H7 (cell line): Measurements from ENCODE around the gene ANKRA2. TPM values are rescaled to one million over a fixed set of nuclear protein-coding genes. Genes with fewer than 3 reads are reported as not detected.
"Not testable (repeated sequence)": the region's sequence is repeated elsewhere in the genome, so short reads cannot be mapped to it uniquely, and the experiment has no call there.

Source experiments
- DNase-seq: peaks from one replicate; pipeline ENCODE4 v3.0.0; 2012
- H3K27me3 ChIP-seq: 2 replicates; pipeline ENCODE4 v1.6.0; 2011; ENCODE audit warnings: mild to moderate bottlenecking, low read length; ENCODE audit not compliant: control insufficient read depth, insufficient read depth
- H3K36me3 ChIP-seq: replicated peaks from 2 replicates; pipeline ENCODE4 v1.5.1; 2011; ENCODE audit warnings: low read length; ENCODE audit not compliant: control insufficient read depth, insufficient read depth
- H3K4me3 ChIP-seq: 2 replicates; pipeline ENCODE4 v1.5.1; 2011; ENCODE audit warnings: low read depth, mild to moderate bottlenecking, control low read depth, low read length, moderate library complexity; ENCODE audit not compliant: insufficient read depth
- total RNA-seq: library from RNA; depleted of rRNA; stranded (reverse); fragments of >200 nt; shearing (Covaris generic); gene quantifications from 2 replicates; pipeline ENCODE4 v1.2.3, GENCODE V29; 2014

ANKRA2 gene
- total RNA-seq, 1 experiment from 2014 or later = 16.2 TPM

GRCh38 chr5:73532195-73532594 lies 33.2 kb downstream of the ANKRA2 start:
- no peak for DNase-seq
- Histone ChIP-seq H3K4me3 (no peak overlapping the region), H3K36me3 (no peaks in the 10 kb centered on the region), H3K27me3 (no peaks in the 10 kb centered on the region)

GRCh38 chr5:73531356-73531755 lies 34.1 kb downstream of the ANKRA2 start:
- no peak overlapping the region for H3K4me3 ChIP-seq
- no peaks in the 10 kb centered on the region for H3K27me3 ChIP-seq
- H3K36me3 ChIP-seq = no peaks in the 10 kb centered on the region
- DNase-seq = no peak

- no peak for DNase-seq
- H3K4me3 ChIP-seq = no peak overlapping the region
- H3K27me3 ChIP-seq = no peaks in the 10 kb centered on the region
- no peaks in the 10 kb centered on the region for H3K36me3 ChIP-seq
Observed at GRCh38 chr5:73529081-73529480, 36.4 kb downstream of the ANKRA2 start.

- Histone ChIP-seq H3K27me3 (no peaks in the 10 kb centered on the region), H3K4me3 (no peak overlapping the region)
- DNase-seq = no peak
Observed at GRCh38 chr5:73528248-73528647, 37.2 kb downstream of the ANKRA2 start.

GRCh38 chr5:73525606-73526203 lies 39.7 kb downstream of the ANKRA2 start:
- H3K27me3 ChIP-seq = no peaks in the 10 kb centered on the region
- H3K4me3 ChIP-seq = no peak overlapping the region
- H3K36me3 ChIP-seq = no peaks in the 10 kb centered on the region
- DNase-seq = no peak

More at GRCh38 chr5:73528248-73528647, 37.2 kb downstream of the ANKRA2 start:
- H3K36me3 ChIP-seq = no peaks in the 10 kb centered on the region

- H3K27me3 ChIP-seq = no peaks in the 10 kb centered on the region
- H3K36me3 ChIP-seq = no peaks in the 10 kb centered on the region
- DNase-seq = no peak
- H3K4me3 ChIP-seq = no peak overlapping the region
Observed at GRCh38 chr5:73523861-73524260, 41.6 kb downstream of the ANKRA2 start.

GRCh38 chr5:73522989-73523388 lies 42.5 kb downstream of the ANKRA2 start:
- Histone ChIP-seq H3K4me3 (no peak overlapping the region), H3K27me3 (no peaks in the 10 kb centered on the region), H3K36me3 (no peaks in the 10 kb centered on the region)
- no peak for DNase-seq

- peak; percentile 75 for DNase-seq
- Histone ChIP-seq H3K4me3 (no peak overlapping the region), H3K27me3 (no peaks in the 10 kb centered on the region)
Observed at GRCh38 chr5:73519531-73520283, 45.7 kb downstream of the ANKRA2 start.

GRCh38 chr5:73515232-73515631 lies 50.2 kb downstream of the ANKRA2 start:
- H3K4me3 ChIP-seq = no peak overlapping the region
- DNase-seq = no peak
- no peaks in the 10 kb centered on the region for H3K27me3 ChIP-seq
- no peaks in the 10 kb centered on the region for H3K36me3 ChIP-seq

More at GRCh38 chr5:73519531-73520283, 45.7 kb downstream of the ANKRA2 start:
- no peaks in the 10 kb centered on the region for H3K36me3 ChIP-seq

- Histone ChIP-seq H3K4me3 (no peak overlapping the region), H3K27me3 (no peaks in the 10 kb centered on the region), H3K36me3 (no peaks in the 10 kb centered on the region)
- no peak for DNase-seq
Observed at GRCh38 chr5:73514418-73514817, 51.0 kb downstream of the ANKRA2 start.

GRCh38 chr5:73513996-73514395 lies 51.4 kb downstream of the ANKRA2 start:
- DNase-seq = no peak
- Histone ChIP-seq H3K36me3 (no peaks in the 10 kb centered on the region), H3K4me3 (no peak overlapping the region), H3K27me3 (no peaks in the 10 kb centered on the region)

GRCh38 chr5:73508521-73508920 lies 56.9 kb downstream of the ANKRA2 start:
- not testable (repeated sequence) for H3K27me3 ChIP-seq, H3K4me3 ChIP-seq, DNase-seq, H3K36me3 ChIP-seq

- H3K27me3 ChIP-seq = no peaks in the 10 kb centered on the region
- H3K36me3 ChIP-seq = peaks cover 23% of the 10 kb centered on the region
- no peak for DNase-seq
- no peak overlapping the region for H3K4me3 ChIP-seq
Observed at GRCh38 chr5:73507062-73507461, 58.4 kb downstream of the ANKRA2 start.

- DNase-seq = no peak
- H3K27me3 ChIP-seq = no peaks in the 10 kb centered on the region
- H3K36me3 ChIP-seq = peaks cover 24% of the 10 kb centered on the region
- H3K4me3 ChIP-seq = no peak overlapping the region
Observed at GRCh38 chr5:73506459-73506955, 58.9 kb downstream of the ANKRA2 start.
